ENCODE results near the gene TNXB.

Gene TNXB

DNA sequence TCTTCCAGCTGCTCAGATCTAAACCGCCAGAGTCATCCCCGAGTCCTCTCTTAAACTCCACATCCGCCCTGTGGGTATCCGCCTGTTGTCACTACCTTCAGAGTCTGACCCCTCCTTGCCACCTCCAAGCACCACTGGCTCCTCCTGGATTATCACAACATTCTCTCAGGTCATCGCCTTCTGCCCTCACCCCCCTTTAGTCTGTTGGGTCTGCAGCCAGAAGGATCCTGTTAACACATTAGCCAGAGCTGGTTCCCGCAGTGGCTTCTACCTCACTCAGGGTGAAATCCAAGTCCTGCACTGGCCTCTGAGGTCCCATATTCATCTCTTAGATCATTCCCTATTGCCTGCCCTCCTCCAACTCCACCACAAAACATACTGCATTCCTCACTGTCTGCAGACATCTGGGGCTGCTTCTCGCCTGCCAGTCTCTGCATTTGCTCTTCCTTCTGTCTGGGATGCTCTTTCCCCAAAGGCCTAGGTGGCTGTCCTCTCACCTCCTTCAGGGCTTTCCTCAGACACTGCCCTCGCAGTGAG is 34.1 kb downstream of the TNXB start:
- TF ChIP-seq, protein P1, sequence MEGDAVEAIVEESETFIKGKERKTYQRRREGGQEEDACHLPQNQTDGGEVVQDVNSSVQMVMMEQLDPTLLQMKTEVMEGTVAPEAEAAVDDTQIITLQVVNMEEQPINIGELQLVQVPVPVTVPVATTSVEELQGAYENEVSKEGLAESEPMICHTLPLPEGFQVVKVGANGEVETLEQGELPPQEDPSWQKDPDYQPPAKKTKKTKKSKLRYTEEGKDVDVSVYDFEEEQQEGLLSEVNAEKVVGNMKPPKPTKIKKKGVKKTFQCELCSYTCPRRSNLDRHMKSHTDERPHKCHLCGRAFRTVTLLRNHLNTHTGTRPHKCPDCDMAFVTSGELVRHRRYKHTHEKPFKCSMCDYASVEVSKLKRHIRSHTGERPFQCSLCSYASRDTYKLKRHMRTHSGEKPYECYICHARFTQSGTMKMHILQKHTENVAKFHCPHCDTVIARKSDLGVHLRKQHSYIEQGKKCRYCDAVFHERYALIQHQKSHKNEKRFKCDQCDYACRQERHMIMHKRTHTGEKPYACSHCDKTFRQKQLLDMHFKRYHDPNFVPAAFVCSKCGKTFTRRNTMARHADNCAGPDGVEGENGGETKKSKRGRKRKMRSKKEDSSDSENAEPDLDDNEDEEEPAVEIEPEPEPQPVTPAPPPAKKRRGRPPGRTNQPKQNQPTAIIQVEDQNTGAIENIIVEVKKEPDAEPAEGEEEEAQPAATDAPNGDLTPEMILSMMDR (IDR thresholded peaks at IDR 0.05; ENCODE audit: poor library complexity, severe bottlenecking): no peak
- ATAC-seq (ENCODE audit: low read depth) (no peak), DNase-seq (ENCODE audit: low spot score) (no peak)
- no peaks in the 10 kb centered on the region for H3K9me3 ChIP-seq (ENCODE audit: severe bottlenecking)
- H3K27ac ChIP-seq (ENCODE audit: poor library complexity, severe bottlenecking): no peak overlapping the region
- H3K4me1 ChIP-seq (ENCODE audit: insufficient read depth, poor library complexity, severe bottlenecking): peaks cover 18% of the 10 kb centered on the region
- no peaks in the 10 kb centered on the region for H3K36me3 ChIP-seq (ENCODE audit: low read depth)
- no peak overlapping the region for H3K4me3 ChIP-seq (ENCODE audit: severe bottlenecking)
- H3K27me3 ChIP-seq (ENCODE audit: insufficient read depth, poor library complexity, severe bottlenecking): no peaks in the 10 kb centered on the region

DNA sequence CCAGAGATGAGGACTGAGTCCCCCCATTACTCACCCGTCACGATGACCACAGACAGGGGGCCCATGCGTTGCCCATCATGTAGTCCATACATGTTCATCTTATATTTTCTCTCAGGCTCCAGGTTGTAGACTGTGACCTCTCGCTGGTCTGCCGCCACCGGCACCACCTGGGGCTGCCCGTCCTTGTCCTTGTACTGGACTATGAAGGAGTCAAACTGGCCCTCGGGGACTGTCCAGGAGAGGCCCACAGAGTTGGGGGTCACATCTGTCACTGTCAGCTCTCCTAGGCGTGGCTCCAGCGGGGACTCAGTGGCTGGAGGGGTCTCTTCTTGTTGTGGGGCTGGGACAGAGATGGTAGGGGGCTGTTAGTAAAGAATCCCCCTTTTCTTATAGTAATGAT is 35.5 kb downstream of the TNXB start:
- peaks cover 11% of the 10 kb centered on the region for H3K4me1 ChIP-seq (ENCODE audit: insufficient read depth, poor library complexity, severe bottlenecking)
- H3K36me3 ChIP-seq (ENCODE audit: low read depth): no peaks in the 10 kb centered on the region
- ATAC-seq (ENCODE audit: low read depth) (no peak), DNase-seq (ENCODE audit: low spot score) (peak; percentile 38)
- H3K9me3 ChIP-seq (ENCODE audit: severe bottlenecking): no peaks in the 10 kb centered on the region
- TF ChIP-seq, protein P1 (IDR thresholded peaks at IDR 0.05; ENCODE audit: poor library complexity, severe bottlenecking): no peak
- no peak overlapping the region for H3K27ac ChIP-seq (ENCODE audit: poor library complexity, severe bottlenecking)
- no peak overlapping the region for H3K4me3 ChIP-seq (ENCODE audit: severe bottlenecking)
- no peaks in the 10 kb centered on the region for H3K27me3 ChIP-seq (ENCODE audit: insufficient read depth, poor library complexity, severe bottlenecking)

DNA sequence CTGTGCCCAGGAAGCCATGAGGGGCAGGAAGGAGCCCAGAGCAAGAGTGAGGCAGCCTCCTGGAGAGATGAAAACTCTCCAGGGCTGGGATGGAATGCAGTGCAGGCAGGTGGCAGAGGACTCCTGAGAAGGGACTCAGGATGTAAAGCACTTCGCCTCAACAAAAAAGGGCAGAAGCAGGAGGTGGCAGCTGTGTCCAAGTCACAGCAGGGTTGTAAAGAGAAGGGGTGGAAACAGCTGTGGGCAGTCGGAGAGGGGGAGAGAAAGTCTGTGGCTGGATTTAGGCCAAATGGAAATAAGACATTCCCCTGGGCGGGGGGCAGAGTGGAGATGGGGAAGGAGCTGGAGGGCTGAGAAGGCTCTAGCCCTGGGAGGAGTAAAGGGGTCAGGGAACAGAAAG is 36.0 kb downstream of the TNXB start:
- ATAC-seq (ENCODE audit: low read depth) (no peak), DNase-seq (ENCODE audit: low spot score) (no peak)
- TF ChIP-seq, protein P1 (IDR thresholded peaks at IDR 0.05; ENCODE audit: poor library complexity, severe bottlenecking): no peak
- H3K27ac ChIP-seq (ENCODE audit: poor library complexity, severe bottlenecking): no peak overlapping the region
- no peaks in the 10 kb centered on the region for H3K27me3 ChIP-seq (ENCODE audit: insufficient read depth, poor library complexity, severe bottlenecking)
- H3K4me3 ChIP-seq (ENCODE audit: severe bottlenecking): no peak overlapping the region
- H3K4me1 ChIP-seq (ENCODE audit: insufficient read depth, poor library complexity, severe bottlenecking): peaks cover 11% of the 10 kb centered on the region
- no peaks in the 10 kb centered on the region for H3K9me3 ChIP-seq (ENCODE audit: severe bottlenecking)
- no peaks in the 10 kb centered on the region for H3K36me3 ChIP-seq (ENCODE audit: low read depth)

DNA sequence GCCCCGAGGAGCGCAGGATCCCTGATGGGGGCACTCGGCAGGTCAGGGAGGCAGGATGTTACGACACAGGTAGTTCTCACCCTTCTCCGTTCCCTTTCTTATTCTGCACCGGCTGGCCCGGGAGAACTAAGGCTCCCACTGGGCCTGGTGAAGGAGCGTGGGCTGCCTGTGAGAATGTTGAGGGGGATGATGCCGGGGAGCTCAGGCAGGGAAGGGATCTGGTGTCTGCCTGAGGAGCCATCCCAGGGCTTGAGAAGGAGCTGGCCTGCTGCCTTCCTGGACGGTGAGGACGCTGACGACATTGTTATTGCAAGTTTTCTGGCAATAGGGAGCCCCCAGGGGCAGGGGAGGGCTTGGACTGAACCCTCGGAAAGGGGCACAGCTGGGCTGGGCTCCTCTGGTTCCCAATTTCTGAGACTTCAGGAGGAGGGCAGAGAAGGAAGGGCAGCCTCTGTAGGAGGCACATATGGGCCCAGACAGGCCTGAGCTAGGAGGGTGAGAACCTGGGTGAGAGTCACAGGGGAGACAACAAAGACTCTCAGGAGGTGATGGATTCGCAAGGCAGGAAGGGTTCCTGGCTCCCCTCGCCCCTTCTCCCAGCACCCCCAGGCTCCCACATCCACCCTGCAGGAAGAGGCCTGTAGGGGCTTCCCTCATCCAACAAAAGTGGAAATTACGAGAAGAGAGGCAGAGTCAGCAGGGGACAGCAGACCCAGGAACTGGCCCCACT is 38.2 kb downstream of the TNXB start:
- H3K4me3 ChIP-seq (ENCODE audit: severe bottlenecking): no peak overlapping the region
- TF ChIP-seq, protein P1 (IDR thresholded peaks at IDR 0.05; ENCODE audit: poor library complexity, severe bottlenecking): no peak
- ATAC-seq (ENCODE audit: low read depth): no peak
- peak; percentile 35 for DNase-seq (ENCODE audit: low spot score)
- H3K36me3 ChIP-seq (ENCODE audit: low read depth): no peaks in the 10 kb centered on the region
- H3K27me3 ChIP-seq (ENCODE audit: insufficient read depth, poor library complexity, severe bottlenecking): no peaks in the 10 kb centered on the region
- no peaks in the 10 kb centered on the region for H3K4me1 ChIP-seq (ENCODE audit: insufficient read depth, poor library complexity, severe bottlenecking)
- H3K27ac ChIP-seq (ENCODE audit: poor library complexity, severe bottlenecking): no peak overlapping the region
- H3K9me3 ChIP-seq (ENCODE audit: severe bottlenecking): no peaks in the 10 kb centered on the region

DNA sequence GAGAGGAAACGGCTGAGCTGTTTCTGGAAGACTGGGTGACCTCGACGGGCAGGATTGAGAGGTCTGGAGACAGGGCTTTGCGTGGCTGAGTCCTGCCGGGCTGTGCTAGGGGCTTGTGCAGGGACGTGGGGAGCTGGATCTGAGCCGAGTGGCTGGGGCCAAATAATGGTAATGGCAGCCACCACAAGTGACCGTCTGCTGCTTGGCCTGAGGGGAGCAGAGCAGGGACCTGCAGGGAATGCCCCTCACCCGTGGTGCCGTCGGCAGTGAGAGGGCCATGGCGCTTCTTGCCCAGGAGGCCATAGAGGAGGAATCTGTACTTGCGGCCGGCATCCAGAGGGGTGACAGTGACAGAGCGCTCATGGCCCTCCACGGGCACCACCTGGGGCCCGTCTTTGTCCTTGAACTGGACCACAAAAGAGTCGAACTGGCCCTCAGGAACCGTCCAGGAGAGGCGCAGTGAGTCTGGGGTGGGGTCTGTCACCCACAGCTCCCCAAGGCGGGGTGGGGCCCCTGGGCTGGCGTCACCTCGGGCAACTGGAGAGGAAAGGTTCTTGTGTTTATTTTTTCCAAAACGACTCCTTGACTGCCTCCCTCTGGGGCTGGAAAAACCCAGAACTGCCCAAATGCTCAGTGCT is 39.1 kb downstream of the TNXB start:
- Histone ChIP-seq H3K27ac (ENCODE audit: poor library complexity, severe bottlenecking) (no peak overlapping the region), H3K27me3 (ENCODE audit: insufficient read depth, poor library complexity, severe bottlenecking) (no peaks in the 10 kb centered on the region), H3K9me3 (ENCODE audit: severe bottlenecking) (no peaks in the 10 kb centered on the region), H3K36me3 (ENCODE audit: low read depth) (no peaks in the 10 kb centered on the region), H3K4me3 (ENCODE audit: severe bottlenecking) (no peak overlapping the region), H3K4me1 (ENCODE audit: insufficient read depth, poor library complexity, severe bottlenecking) (no peaks in the 10 kb centered on the region)
- TF ChIP-seq, protein P1 (IDR thresholded peaks at IDR 0.05; ENCODE audit: poor library complexity, severe bottlenecking): no peak
- ATAC-seq (ENCODE audit: low read depth) (no peak), DNase-seq (ENCODE audit: low spot score) (peak; percentile 46)
